HG02678 (cell line): Measurements from ENCODE around the gene TYMP.
A peak's percentile ranks its signal among the peaks of the same experiment; 100 is the strongest.
"Not testable (repeated sequence)": the region's sequence is repeated elsewhere in the genome, so short reads cannot be mapped to it uniquely, and the experiment has no call there.

Experiments
- ATAC-seq: cut with Tn5 transposase; IDR thresholded peaks from one replicate; pipeline ENCODE4 v1.9.1; 2021; ENCODE audit warnings: mild to moderate bottlenecking, moderate library complexity; ENCODE audit not compliant: unreplicated experiment

The TYMP gene

GRCh38 chr22:50542416-50542927 is 12.7 kb upstream of the TYMP start:
- ATAC-seq: no peak

GRCh38 chr22:50541667-50542026 is 11.8 kb upstream of the TYMP start:
- not testable (repeated sequence) for ATAC-seq

- ATAC-seq: no peak
These were observed 10.6 kb upstream of the TYMP start for GRCh38 chr22:50540381-50540780.

GRCh38 chr22:50537765-50538164 is 8.0 kb upstream of the TYMP start:
- ATAC-seq: no peak

- no peak for ATAC-seq
These were observed 6.4 kb upstream of the TYMP start for GRCh38 chr22:50536226-50536625.

GRCh38 chr22:50535113-50535512 is 5.3 kb upstream of the TYMP start:
- no peak for ATAC-seq

GRCh38 chr22:50533856-50534711 is 4.3 kb upstream of the TYMP start:
- not testable (repeated sequence) for ATAC-seq

- ATAC-seq: no peak
These were observed 3.3 kb upstream of the TYMP start for GRCh38 chr22:50532824-50533796.

- ATAC-seq: no peak
These were observed 2.3 kb upstream of the TYMP start for GRCh38 chr22:50531962-50532674.

GRCh38 chr22:50531546-50531961 is 1.7 kb upstream of the TYMP start:
- ATAC-seq: peak; percentile 31

GRCh38 chr22:50530877-50531545 is 1.2 kb upstream of the TYMP start:
- no peak for ATAC-seq

GRCh38 chr22:50530580-50530876 is 716 bp upstream of the TYMP start:
- ATAC-seq: no peak

GRCh38 chr22:50529416-50529896 is 356 bp downstream of the TYMP start:
- ATAC-seq: no peak

GRCh38 chr22:50528682-50529415 is 963 bp downstream of the TYMP start:
- ATAC-seq: no peak

GRCh38 chr22:50527921-50528681 is 1.7 kb downstream of the TYMP start:
- ATAC-seq: no peak

- no peak for ATAC-seq
These were observed 2.7 kb downstream of the TYMP start for GRCh38 chr22:50526834-50527801.

GRCh38 chr22:50526108-50526833 is 3.5 kb downstream of the TYMP start:
- peak; percentile 26 for ATAC-seq
